B cell (primary cell): ENCODE measurements around the gene KIAA1328. TPM values are rescaled to one million over a fixed set of nuclear protein-coding genes. Genes with fewer than 3 reads are reported as not detected.

ENCODE experiments used
- ATAC-seq: fragments of 200-7000 bp; cut with Tn5 transposase; one replicate; pipeline ENCODE4 v1.10.0; 2021; ENCODE audit warnings: low read depth, mild to moderate bottlenecking, moderate number of reproducible peaks, moderate library complexity
- CTCF ChIA-PET: fragments of 350-600 bp; sonication (Branson Sonifier 250); formaldehyde crosslinking; loops from one replicate; lab custom pipeline; 2021; ENCODE audit warnings: antibody characterized with exemption, inconsistent platforms; lab: Charles Lee
- POLR2A ChIA-PET: fragments of 350-600 bp; sonication (Branson Sonifier 250); formaldehyde crosslinking; loops from one replicate; lab custom pipeline; 2021; ENCODE audit warnings: antibody characterized with exemption; lab: Charles Lee
- DNase-seq: peaks from one replicate; pipeline ENCODE4 v3.0.0; 2013
- H2AFZ ChIP-seq: 2 replicates; pipeline ENCODE4 v1.6.1; 2012; ENCODE audit warnings: mild to moderate bottlenecking, low read depth, low read length; ENCODE audit not compliant: insufficient read depth, poor library complexity, severe bottlenecking
- H3K27ac ChIP-seq, 2 donors: 1 replicate in 1 of 2; 2 replicates in 1 of 2; pipeline ENCODE4 v1.5.1; 2012 to 2013; ENCODE audit warnings: low read length in 2 of 2, mild to moderate bottlenecking in 2 of 2, moderate library complexity in 1 of 2
- H3K27me3 ChIP-seq, 4 experiments: fragments of 200-600 bp in 1 of 4; sonication (generic) in 1 of 4; replicated peaks in 1 of 4; 1 replicate in 2 of 4; 2 replicates in 2 of 4; pipeline versions ENCODE4 v1.6.1 to v1.7.0; 2013 to 2016; ENCODE audit warnings: low read length in 3 of 4, mild to moderate bottlenecking in 2 of 4, mixed read lengths in 1 of 4, moderate library complexity in 1 of 4; ENCODE audit not compliant: insufficient read depth in 4 of 4, control insufficient read depth in 3 of 4; ENCODE audit errors: control extremely low read depth in 1 of 4
- H3K36me3 ChIP-seq, 2 experiments: replicated peaks in 1 of 2; 1 replicate in 1 of 2; 2 replicates in 1 of 2; pipeline versions ENCODE4 v1.6.1 to v1.7.1; 2013; ENCODE audit warnings: low read length in 1 of 2; ENCODE audit not compliant: insufficient read depth in 2 of 2, control insufficient read depth in 1 of 2; ENCODE audit errors: control extremely low read depth in 1 of 2, extremely low read depth in 1 of 2
- H3K4me1 ChIP-seq, 2 donors: fragments of 200-600 bp in 1 of 2; sonication (generic) in 1 of 2; 1 replicate in 1 of 2; 2 replicates in 1 of 2; pipeline versions ENCODE4 v1.5.1 to v1.6.1; 2013 to 2017; ENCODE audit warnings: low read length in 2 of 2; ENCODE audit not compliant: control insufficient read depth in 2 of 2, insufficient read depth in 2 of 2
- H3K4me2 ChIP-seq: replicated peaks from 2 replicates; pipeline ENCODE3; 2012; ENCODE audit warnings: mild to moderate bottlenecking, low read depth, low read length; ENCODE audit not compliant: poor library complexity, severe bottlenecking
- H3K4me3 ChIP-seq, 5 experiments: fragments of 200-600 bp in 1 of 5; sonication (generic) in 1 of 5; 1 replicate in 3 of 5; 2 replicates in 2 of 5; pipeline versions ENCODE4 v1.5.1 to v1.7.0; 2011 to 2016; ENCODE audit warnings: low read length in 4 of 5, mild to moderate bottlenecking in 4 of 5, low read depth in 2 of 5, control low read depth in 1 of 5, moderate library complexity in 1 of 5; ENCODE audit not compliant: insufficient read depth in 1 of 5; ENCODE audit errors: control extremely low read depth in 1 of 5, extremely low read depth in 1 of 5
- H3K79me2 ChIP-seq: fragments of 200-600 bp; sonication (generic); one replicate; pipeline ENCODE4 v1.6.0; 2016; ENCODE audit warnings: low read length; ENCODE audit not compliant: control insufficient read depth, insufficient read depth
- H3K9ac ChIP-seq: fragments of 200-600 bp; sonication (generic); 2 replicates; pipeline ENCODE4 v1.6.1; 2017; ENCODE audit warnings: mild to moderate bottlenecking, low read length, moderate library complexity
- H3K9me3 ChIP-seq, 3 donors: one replicate each; pipeline versions ENCODE4 v1.6.1 to v1.7.1; 2013; ENCODE audit warnings: low read length in 2 of 3; ENCODE audit not compliant: control insufficient read depth in 2 of 3, insufficient read depth in 1 of 3; ENCODE audit errors: control extremely low read depth in 1 of 3
- H4K20me1 ChIP-seq: 2 replicates; pipeline ENCODE4 v1.6.0; 2012; ENCODE audit warnings: mild to moderate bottlenecking, low read length; ENCODE audit not compliant: insufficient read depth, control insufficient read depth, poor library complexity, severe bottlenecking
- H3K27ac Mint-ChIP-seq: one replicate; pipeline ENCODE4 v1.8.0; 2021; ENCODE audit warnings: mixed read lengths
- H3K27me3 Mint-ChIP-seq: one replicate; pipeline ENCODE4 v1.8.0; 2021; ENCODE audit warnings: mixed read lengths
- H3K4me1 Mint-ChIP-seq: one replicate; pipeline ENCODE4 v1.8.0; 2021; ENCODE audit warnings: mixed read lengths
- H3K4me3 Mint-ChIP-seq: one replicate; pipeline ENCODE4 v1.8.0; 2021; ENCODE audit warnings: mixed read lengths
- H3K9me3 Mint-ChIP-seq: one replicate; pipeline ENCODE4 v1.8.0; 2022; ENCODE audit warnings: mixed read lengths; ENCODE audit not compliant: insufficient read depth
- CTCF ChIP-seq: fragments of 200-600 bp; IDR thresholded peaks from one replicate; pipeline ENCODE4 v1.8.0; 2022; ENCODE audit warnings: antibody characterized with exemption, mild to moderate bottlenecking
- EZH2 ChIP-seq: IDR thresholded peaks from 2 replicates; pipeline ENCODE4 v1.6.1; 2012; ENCODE audit warnings: borderline replicate concordance, low read depth, mild to moderate bottlenecking, moderate library complexity, low read length; ENCODE audit not compliant: insufficient read depth, poor library complexity, severe bottlenecking
- WGBS: methylation state at CpG from one replicate; pipeline ENCODE4 v1.1.5; 2013; ENCODE audit warnings: missing lambda C conversion rate; ENCODE audit not compliant: insufficient coverage; 5-methylcytosine and 5-hydroxymethylcytosine counted together
- intact Hi-C: fragments of 100-400 bp; cut with micrococcal nuclease; formaldehyde crosslinking; loops from one replicate; pipeline ENCODE4 v1.10.0; 2022
- polyA plus RNA-seq: library from polyadenylated mRNA; depleted of rRNA; stranded (reverse); fragments of >200 nt; gene quantifications from 2 replicates; pipeline ENCODE4 v1.2.3, GENCODE V29; 2012
- total RNA-seq, 2 donors: library from RNA; stranded (reverse); fragments of 120-200 nt in 1 of 2; gene quantifications; 1 replicate in 1 of 2; 2 replicates in 1 of 2; pipeline versions ENCODE4 v1.2.3 to v1.2.4, GENCODE V29; 2013 to 2022

The KIAA1328 gene
- total and polyA plus RNA-seq, 2 donors (not counting 1 experiment from before 2014, with no cell fraction given): 9.1 to 22.1 TPM

- H2AFZ ChIP-seq: no peak overlapping the region
- DNase-seq (no peak), ATAC-seq (no peak)
- no peak overlapping the region for H3K27ac ChIP-seq
- Mint-ChIP-seq H3K4me1 (peaks cover 20% of the 10 kb centered on the region), H3K4me3 (no peak overlapping the region), H3K27me3 (no peaks in the 10 kb centered on the region), H3K9me3 (peaks cover 3% of the 10 kb centered on the region), H3K27ac (no peak overlapping the region)
- POLR2A ChIA-PET: no interaction called here
- CTCF ChIA-PET: no interaction called here
- TF ChIP-seq EZH2 (no peak), CTCF (no peak)
- WGBS: 40% methylated on average over 1 of the region's 1 CpG
- no peak overlapping the region for H3K4me2 ChIP-seq
- H3K9ac ChIP-seq: no peak overlapping the region
- H3K4me1 ChIP-seq: peaks cover 0 to 9% of the 10 kb centered on the region in 2 donors
- no peaks in the 10 kb centered on the region for H3K36me3 ChIP-seq
- H3K4me3 ChIP-seq: no peak overlapping the region
- no peaks in the 10 kb centered on the region for H3K27me3 ChIP-seq
- no peaks in the 10 kb centered on the region for H3K9me3 ChIP-seq
- H4K20me1 ChIP-seq: no peaks in the 10 kb centered on the region
- H3K79me2 ChIP-seq: no peaks in the 10 kb centered on the region
- intact Hi-C loops: no loop called here
Observed at GRCh38 chr18:36912887-36913286, 84.0 kb downstream of the KIAA1328 start.

GRCh38 chr18:36917907-36918306, 89.0 kb downstream of the KIAA1328 start:
- intact Hi-C loops: no loop called here
- POLR2A ChIA-PET: no interaction called here

More at GRCh38 chr18:36917907-36918306, 89.0 kb downstream of the KIAA1328 start:
- Histone ChIP-seq H3K27me3 (no peaks in the 10 kb centered on the region), H3K4me2 (no peak overlapping the region), H3K4me3 (no peak overlapping the region), H4K20me1 (no peaks in the 10 kb centered on the region), H3K36me3 (no peaks in the 10 kb centered on the region), H3K9ac (no peak overlapping the region), H3K9me3 (no peaks in the 10 kb centered on the region), H3K27ac (no peak overlapping the region), H3K79me2 (no peaks in the 10 kb centered on the region), H3K4me1 (peaks cover 0 to 3% of the 10 kb centered on the region in 2 donors), H2AFZ (no peak overlapping the region)
- Mint-ChIP-seq H3K4me1 (peaks cover 10% of the 10 kb centered on the region), H3K27me3 (no peaks in the 10 kb centered on the region), H3K4me3 (no peak overlapping the region), H3K9me3 (no peaks in the 10 kb centered on the region), H3K27ac (no peak overlapping the region)
- ATAC-seq: no peak
- no CpG with 5 or more reads among the region's 3 CpGs for WGBS
- no peak for DNase-seq
- CTCF ChIA-PET: no interaction called here
- no peak for TF ChIP-seq EZH2
- no peak for TF ChIP-seq CTCF
